Heart right ventricle (tissue), 16 donors: Measurements from ENCODE around the gene SAPCD2. TPM values are rescaled to one million over a fixed set of nuclear protein-coding genes. Genes with fewer than 3 reads are reported as not detected.

Experiments
- ATAC-seq, 8 donors: fragments of 200-7000 bp; cut with Tn5 transposase; one replicate each; pipeline ENCODE4 v1.9.1; 2020; ENCODE audit warnings: mild to moderate bottlenecking in 8 of 8, moderate library complexity in 8 of 8, moderate number of reproducible peaks in 1 of 8
- DNase-seq, 2 donors: peaks; one replicate each; pipeline ENCODE4 v3.0.0-alpha.2; 2020
- H3K27ac ChIP-seq, 10 donors: fragments of 200-600 bp; sonication (generic) in 2 of 10; one replicate each; pipeline versions ENCODE4 v1.5.0 to v1.8.0; 2020 to 2022; ENCODE audit warnings: mild to moderate bottlenecking in 3 of 10
- H3K27me3 ChIP-seq, 7 donors: fragments of 200-600 bp; one replicate each; pipeline ENCODE4 v1.8.0; 2021 to 2022; ENCODE audit warnings: mild to moderate bottlenecking in 2 of 7
- H3K36me3 ChIP-seq, 9 donors: fragments of 200-600 bp; sonication (generic) in 1 of 9; one replicate each; pipeline versions ENCODE4 v1.5.0 to v1.8.0; 2020 to 2022; ENCODE audit warnings: mild to moderate bottlenecking in 2 of 9
- H3K4me1 ChIP-seq, 9 donors: fragments of 200-600 bp; sonication (generic) in 1 of 9; one replicate each; pipeline versions ENCODE4 v1.5.0 to v1.8.0; 2020 to 2022; ENCODE audit warnings: mild to moderate bottlenecking in 4 of 9
- H3K4me3 ChIP-seq, 10 donors: fragments of 200-600 bp; sonication (generic) in 2 of 10; one replicate each; pipeline versions ENCODE4 v1.5.0 to v1.8.0; 2020 to 2022; ENCODE audit warnings: mild to moderate bottlenecking in 7 of 10, moderate library complexity in 2 of 10
- H3K9me3 ChIP-seq, 11 donors: fragments of 200-600 bp in 10 of 11; sonication (generic) in 2 of 11; one replicate each; pipeline versions ENCODE4 v1.5.0 to v1.8.0; 2013 to 2022; ENCODE audit warnings: mild to moderate bottlenecking in 2 of 11, control low read depth in 1 of 11, moderate library complexity in 1 of 11
- WGBS, 2 donors: extraction: QIAGEN DNeasy Blood & Tissue Kit; methylation state at CpG; one replicate each; pipeline ENCODE4 v1.1.7; 2013; ENCODE audit warnings: inconsistent platforms in 1 of 2; 5-methylcytosine and 5-hydroxymethylcytosine counted together
- intact Hi-C, 10 donors: fragments of 100-400 bp; cut with DNase I; formaldehyde crosslinking; loops; one replicate each; pipeline versions ENCODE4 v1.11.1 to v1.14.2; 2022
- polyA plus RNA-seq, 2 donors: library from polyadenylated mRNA; stranded (reverse); fragments of 200-250 nt; gene quantifications; one replicate each; pipeline ENCODE4 v1.2.3, GENCODE V29; 2013
- total RNA-seq, 10 donors: library from RNA; stranded (reverse); fragmentation: NEBNext Ultra II Directional in 3 of 10; extraction: Animal tissue kit (Norgen Biotek cat#: 25700) in 3 of 10; gene quantifications; one replicate each; pipeline versions ENCODE4 v1.2.1 to v1.2.4, GENCODE V29; 2021 to 2023
- TF ChIP-seq, protein P1 (sequence below), 9 donors: fragments of 200-600 bp; sonication (generic) in 2 of 9; IDR thresholded peaks; one replicate each; pipeline versions ENCODE4 v1.5.0 to v1.8.0; 2021 to 2022; ENCODE audit warnings: antibody characterized with exemption in 9 of 9, mild to moderate bottlenecking in 5 of 9, moderate library complexity in 1 of 9
- donor health status: Arrhythmogenic right ventricular cardiomyopathy.
- donor health status: ischemic (EF 13 %, LVEDD 7.1; RV severe dilation, severe dysfunction).
- donor health status: healthy with polysubstance abuse.
- donor health status: DM: no; HTN: yes; CAD: no.
- donor health status: DM: no; HTN: no; CAD: no.
- donor health status: ischemic (EF 25% LVEDD 6.9; RV normal size, moderate dysfunction).
- donor health status: ischemic (EF 25% LVEDD 5.7; RV mildly dilated, moderate dysfunction).
- donor health status: healthy.
- donor health status: DM: yes; HTN: yes; CAD: no.
- donor health status: Ischemic cardiomyopathy.
- donor health status: ischemic (EF 35%, LVEDD 5.7; RV mildly dilated, moderate dysfunction).
- donor health status: nonischemic (EF 11% LVEDD 7.7; RV severe dilation, severe dysfunction).
- donor health status: DM: yes; HTN: yes; CAD: no.
- donor health status: PGD.
- donor health status: ischemic (EF 29% LVEDD 5.4; RV normal size, mild dysfunction).
- donor health status: nonischemic (EF 23%, LVEDD 6.1; RV moderate dilation, normal function).

Gene SAPCD2
- total and polyA plus RNA-seq, 12 donors: 0.06 to 1.1 (median 0.13) TPM; not detected in 1

DNA sequence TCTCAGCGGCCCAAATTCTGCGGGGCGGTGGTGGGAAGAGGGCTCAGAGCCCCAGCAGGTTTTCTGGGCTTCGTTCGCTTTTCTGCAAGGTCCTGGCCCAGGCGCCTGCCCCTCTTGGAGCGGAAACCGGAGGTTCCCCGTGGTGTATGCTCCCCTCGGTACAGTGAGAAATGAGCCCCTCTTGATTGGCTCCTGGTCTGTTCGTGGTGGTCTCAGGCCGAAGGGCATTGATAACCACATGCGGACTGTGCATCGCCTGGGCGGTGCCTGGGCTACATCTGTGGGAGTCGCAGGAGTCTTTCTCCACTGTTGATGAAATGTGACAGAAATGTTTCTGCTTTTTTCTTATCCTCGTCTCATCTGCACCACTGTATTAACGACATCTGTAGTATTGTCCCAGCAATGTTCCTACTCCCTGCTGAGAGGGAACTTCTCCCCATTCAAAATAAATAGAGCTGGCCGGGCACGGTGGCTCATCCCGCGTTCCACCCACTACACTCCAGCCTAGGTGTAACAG is 17.1 kb upstream of the SAPCD2 start:
- intact Hi-C loops: no loop called here
- DNase-seq: no peak
- H3K4me1 ChIP-seq: peaks cover 6 to 45% (median 24%) of the 10 kb centered on the region in 9 donors
- peak overlapping the region; percentile 76 to 97 (median 95) for H3K27ac ChIP-seq
- H3K27me3 ChIP-seq: no peaks in the 10 kb centered on the region
- peaks cover 0 to 56% (median 4%) of the 10 kb centered on the region in 9 donors for H3K36me3 ChIP-seq
- peak in 1 of 8 donors; percentile 1 for ATAC-seq
- TF ChIP-seq, protein P1, sequence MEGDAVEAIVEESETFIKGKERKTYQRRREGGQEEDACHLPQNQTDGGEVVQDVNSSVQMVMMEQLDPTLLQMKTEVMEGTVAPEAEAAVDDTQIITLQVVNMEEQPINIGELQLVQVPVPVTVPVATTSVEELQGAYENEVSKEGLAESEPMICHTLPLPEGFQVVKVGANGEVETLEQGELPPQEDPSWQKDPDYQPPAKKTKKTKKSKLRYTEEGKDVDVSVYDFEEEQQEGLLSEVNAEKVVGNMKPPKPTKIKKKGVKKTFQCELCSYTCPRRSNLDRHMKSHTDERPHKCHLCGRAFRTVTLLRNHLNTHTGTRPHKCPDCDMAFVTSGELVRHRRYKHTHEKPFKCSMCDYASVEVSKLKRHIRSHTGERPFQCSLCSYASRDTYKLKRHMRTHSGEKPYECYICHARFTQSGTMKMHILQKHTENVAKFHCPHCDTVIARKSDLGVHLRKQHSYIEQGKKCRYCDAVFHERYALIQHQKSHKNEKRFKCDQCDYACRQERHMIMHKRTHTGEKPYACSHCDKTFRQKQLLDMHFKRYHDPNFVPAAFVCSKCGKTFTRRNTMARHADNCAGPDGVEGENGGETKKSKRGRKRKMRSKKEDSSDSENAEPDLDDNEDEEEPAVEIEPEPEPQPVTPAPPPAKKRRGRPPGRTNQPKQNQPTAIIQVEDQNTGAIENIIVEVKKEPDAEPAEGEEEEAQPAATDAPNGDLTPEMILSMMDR (IDR thresholded peaks at IDR 0.05): no peak
- H3K4me3 ChIP-seq: peak overlapping the region; percentile 67 to 96 (median 84)
- no peaks in the 10 kb centered on the region for H3K9me3 ChIP-seq
- 11 to 12% methylated on average over 22 of the region's 22 CpGs for WGBS, 2 donors

DNA sequence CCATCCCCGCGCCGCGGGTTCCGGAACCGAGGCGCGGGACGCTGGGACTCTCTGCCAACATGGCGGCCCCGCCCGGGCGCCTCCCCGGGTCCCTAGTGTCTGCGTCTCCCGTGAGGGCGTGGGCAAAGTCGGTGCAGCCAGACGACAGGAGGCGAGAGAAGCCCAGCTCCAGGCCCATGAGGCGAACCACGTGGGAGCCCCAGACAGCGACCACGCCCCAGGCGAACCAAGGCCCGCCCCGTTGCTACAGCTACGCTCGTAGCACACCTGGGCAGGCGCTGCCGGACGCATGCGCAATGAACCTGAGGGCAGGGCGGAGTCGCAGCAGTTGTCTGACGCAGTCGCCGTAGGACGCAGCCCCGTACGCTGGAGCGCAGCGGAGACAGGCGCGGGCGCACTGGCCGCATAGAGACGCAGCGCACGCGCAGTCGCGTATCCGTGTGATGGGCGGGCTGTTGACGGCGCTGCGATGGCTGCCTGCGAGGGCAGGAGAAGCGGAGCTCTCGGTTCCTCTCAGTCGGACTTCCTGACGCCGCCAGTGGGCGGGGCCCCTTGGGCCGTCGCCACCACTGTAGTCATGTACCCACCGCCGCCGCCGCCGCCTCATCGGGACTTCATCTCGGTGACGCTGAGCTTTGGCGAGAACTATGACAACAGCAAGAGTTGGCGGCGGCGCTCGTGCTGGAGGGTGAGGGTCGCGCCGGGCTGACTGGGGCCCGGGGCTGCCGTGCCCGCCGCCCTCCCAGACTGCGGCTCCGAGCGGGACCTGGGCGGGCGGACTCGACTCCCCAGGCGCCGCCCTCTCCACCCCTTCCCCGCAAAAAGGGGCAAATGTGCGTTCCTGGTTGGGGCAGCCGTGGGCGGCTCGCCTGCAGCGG is 16.4 kb upstream of the SAPCD2 start, which contains the start of gene MAN1B1:
MAN1B1 (plus strand) TSS at position 455 of the 878 bp plus-strand sequence; CDS start at position 470, 15 bp downstream.
- Histone ChIP-seq H3K27me3 (no peaks in the 10 kb centered on the region), H3K9me3 (no peaks in the 10 kb centered on the region), H3K4me1 (peaks cover 6 to 45% (median 24%) of the 10 kb centered on the region in 9 donors), H3K36me3 (peaks cover 0 to 56% (median 4%) of the 10 kb centered on the region in 9 donors), H3K4me3 (peak within 1 kb of the TSS; percentile 67 to 96 (median 84)), H3K27ac (peak within 1 kb of the TSS; percentile 76 to 98 (median 96))
- WGBS, 2 donors: 0% methylated on average over 100 to 101 of the region's 101 CpGs
- TF ChIP-seq, protein P1 (IDR thresholded peaks at IDR 0.05): no peak
- DNase-seq: peak; percentile 97 to 99
- peak; percentile 92 to 97 (median 96) for ATAC-seq
- intact Hi-C loops: loop anchor here in 1 of 10 donors (1.0 kb wide), 1 partner anchor 29 kb away; no protein-coding TSS in a partner anchor

DNA sequence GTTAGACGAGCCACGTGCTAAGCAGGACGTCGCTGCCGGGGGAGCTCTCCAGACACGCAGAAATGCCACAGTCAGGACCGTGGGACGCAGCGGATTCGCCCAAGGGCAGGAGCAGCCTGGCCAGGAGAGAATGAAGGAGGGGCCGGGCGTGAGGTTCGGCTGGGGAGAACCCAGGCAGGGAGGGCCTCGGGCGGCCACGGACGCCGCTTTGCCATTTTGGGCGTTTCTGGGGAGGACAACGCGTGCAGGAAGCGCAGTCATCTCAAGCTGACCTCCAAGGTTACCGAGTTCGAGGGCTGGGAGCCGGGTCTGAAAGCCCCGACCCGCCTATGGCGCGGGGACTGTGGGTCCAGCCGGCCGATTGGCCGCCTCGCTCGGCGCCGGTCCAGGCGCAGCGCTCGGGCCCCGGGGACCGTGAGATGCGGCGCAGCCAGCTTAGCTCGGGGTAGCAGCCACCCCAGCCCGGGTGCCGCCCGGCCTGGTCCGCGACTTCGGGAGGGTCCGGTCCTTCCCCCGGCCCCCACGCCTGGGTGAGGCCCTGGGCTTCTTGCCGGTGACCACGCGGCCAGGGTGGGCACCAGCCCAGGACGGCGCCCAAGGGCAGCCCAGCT is 15.7 kb upstream of the SAPCD2 start:
- peaks cover 0 to 56% (median 3%) of the 10 kb centered on the region in 9 donors for H3K36me3 ChIP-seq
- WGBS, 2 donors: 1% methylated on average over 56 to 58 of the region's 58 CpGs
- H3K9me3 ChIP-seq: no peaks in the 10 kb centered on the region
- DNase-seq (peak; percentile 45 to 66), ATAC-seq (peak; percentile 8 to 66 (median 23))
- peak overlapping the region; percentile 76 to 98 (median 96) for H3K27ac ChIP-seq
- H3K4me1 ChIP-seq: peaks cover 6 to 45% (median 24%) of the 10 kb centered on the region in 9 donors
- intact Hi-C loops: loop anchor here in 1 of 10 donors (1.0 kb wide), 1 partner anchor 29 kb away; no protein-coding TSS in a partner anchor
- peak overlapping the region; percentile 67 to 96 (median 84) for H3K4me3 ChIP-seq
- H3K27me3 ChIP-seq: no peaks in the 10 kb centered on the region
- TF ChIP-seq, protein P1 (IDR thresholded peaks at IDR 0.05): no peak

DNA sequence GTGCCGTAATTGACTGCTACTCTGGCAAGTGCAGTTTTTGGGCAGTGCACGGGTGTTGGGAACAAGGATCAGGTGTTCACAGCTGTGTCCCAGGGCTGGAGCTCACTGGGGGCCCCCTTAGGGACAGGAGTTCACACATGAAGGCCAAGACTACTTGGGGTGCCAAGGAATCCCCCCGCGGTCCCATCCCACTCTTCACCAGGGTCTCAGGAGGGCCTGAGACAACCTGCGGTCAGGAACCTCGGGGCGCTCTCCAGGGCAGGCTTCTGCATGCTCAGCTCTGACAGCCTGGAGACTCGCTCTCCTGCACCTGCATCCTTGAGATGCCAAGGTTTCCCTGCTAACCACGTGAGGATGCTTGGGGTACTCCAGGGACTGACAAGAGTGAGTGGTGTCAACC is 14.2 kb upstream of the SAPCD2 start:
- intact Hi-C loops: no loop called here
- ATAC-seq (no peak), DNase-seq (no peak)
- Histone ChIP-seq H3K9me3 (no peaks in the 10 kb centered on the region), H3K27ac (peak overlapping the region in 1 of 10 donors; percentile 14), H3K27me3 (no peaks in the 10 kb centered on the region), H3K4me3 (no peak overlapping the region), H3K4me1 (peaks cover 6 to 45% (median 24%) of the 10 kb centered on the region in 9 donors), H3K36me3 (peaks cover 0 to 58% (median 9%) of the 10 kb centered on the region in 9 donors)
- 78 to 82% methylated on average over 9 of the region's 9 CpGs for WGBS, 2 donors
- TF ChIP-seq, protein P1 (IDR thresholded peaks at IDR 0.05): no peak
